ENCODE results near the gene UNC13A.

The UNC13A gene

DNA sequence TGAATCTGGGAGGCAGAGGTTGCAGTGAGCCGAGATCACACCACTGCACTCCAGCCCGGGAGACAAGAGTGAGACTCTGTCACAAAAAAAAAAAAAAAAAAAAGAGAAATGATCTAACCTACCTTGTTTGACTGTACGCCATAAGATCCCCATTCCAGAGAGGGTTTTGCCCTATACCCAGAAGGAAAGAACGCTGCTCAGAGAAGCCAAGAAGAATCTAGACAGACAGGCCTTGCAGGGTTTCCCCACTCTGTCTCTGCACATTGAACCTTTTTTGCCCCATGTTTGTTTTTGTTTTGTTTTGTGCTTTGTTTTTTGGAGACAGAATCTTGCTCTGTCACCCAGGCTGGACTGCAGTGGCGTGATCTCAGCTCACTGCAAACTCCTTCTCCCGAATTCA is 23.7 kb upstream of the UNC13A start:
- DNase-seq (ENCODE audit: extremely low spot score, insufficient read length, low read depth): no peak
- FAIRE-seq: no peak

DNA sequence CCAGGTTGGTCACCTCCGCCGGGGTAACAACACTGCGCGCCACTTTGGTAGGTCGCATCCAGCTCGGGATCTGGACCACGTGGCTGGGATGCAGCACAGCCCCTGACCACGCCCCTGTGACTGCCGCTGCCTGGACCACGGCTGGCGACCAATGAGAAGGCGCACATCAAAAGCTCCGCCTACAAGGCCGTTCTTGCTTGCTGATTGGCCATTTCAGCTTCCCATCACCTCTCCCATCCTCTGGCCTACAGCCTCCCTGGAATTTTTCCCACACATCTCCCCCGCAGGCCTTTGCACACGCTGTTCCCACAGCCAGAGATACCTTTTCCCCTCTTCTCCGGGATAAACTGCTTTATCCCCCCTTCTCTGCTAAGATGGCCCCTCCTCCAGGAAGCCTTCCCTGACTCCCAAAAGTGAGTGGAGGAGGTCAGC is 18.6 kb upstream of the UNC13A start:
- FAIRE-seq (no peak), DNase-seq (ENCODE audit: extremely low spot score, insufficient read length, low read depth) (no peak)

DNA sequence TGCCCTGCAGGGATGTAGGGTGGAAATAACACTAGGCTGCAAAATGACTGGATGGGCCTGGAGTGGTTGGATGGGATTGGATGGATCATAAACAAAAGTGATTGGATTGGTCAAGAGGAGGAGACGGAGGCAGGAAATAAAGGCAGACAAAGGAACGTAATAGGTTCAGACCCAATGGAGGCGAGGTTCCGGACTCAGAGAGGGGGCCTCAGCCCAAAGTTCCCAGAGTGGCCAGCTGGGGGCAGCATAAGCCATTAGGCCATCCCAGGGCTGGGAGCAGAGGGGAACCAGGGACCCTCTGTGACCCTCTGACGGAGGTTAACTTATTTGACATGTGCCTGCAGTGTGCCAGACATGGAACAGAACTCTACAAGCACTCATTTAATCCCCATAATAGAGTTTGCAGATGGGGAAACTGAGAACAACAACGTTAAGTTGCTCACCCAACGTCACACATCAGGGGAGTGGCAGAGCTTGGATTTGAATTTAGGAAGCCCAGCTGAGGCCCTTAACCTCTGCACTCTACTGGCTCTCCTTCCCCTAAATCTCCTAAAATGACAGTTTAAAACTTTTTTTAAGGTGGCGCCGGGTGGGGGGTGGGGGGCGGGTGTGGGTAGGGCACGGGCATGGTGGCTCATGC is 15.8 kb upstream of the UNC13A start:
- DNase-seq (ENCODE audit: extremely low spot score, insufficient read length, low read depth) (no peak), FAIRE-seq (peak; percentile 81)

DNA sequence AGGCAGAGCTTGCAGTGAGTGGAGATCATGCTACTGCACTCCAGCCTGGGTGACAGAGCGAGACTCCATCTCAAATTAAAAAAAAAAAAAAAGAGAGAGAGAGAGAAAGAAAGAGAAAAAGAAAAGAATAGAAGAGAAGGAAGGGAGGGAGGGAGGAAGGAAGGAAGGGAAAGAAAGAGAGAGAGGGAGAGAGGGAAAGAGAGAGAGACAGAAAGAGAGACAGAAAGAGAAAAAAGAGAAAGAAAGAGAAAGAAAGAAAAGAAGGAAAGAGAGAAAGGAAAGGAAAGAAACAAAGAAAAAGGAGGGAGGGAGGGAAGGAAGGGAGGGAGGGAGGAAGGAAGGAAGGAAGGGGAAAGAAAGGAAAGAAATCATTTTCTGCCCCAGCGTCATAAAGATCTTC is 7.0 kb upstream of the UNC13A start:
- DNase-seq (ENCODE audit: extremely low spot score, insufficient read length, low read depth): no peak
- FAIRE-seq: no peak

DNA sequence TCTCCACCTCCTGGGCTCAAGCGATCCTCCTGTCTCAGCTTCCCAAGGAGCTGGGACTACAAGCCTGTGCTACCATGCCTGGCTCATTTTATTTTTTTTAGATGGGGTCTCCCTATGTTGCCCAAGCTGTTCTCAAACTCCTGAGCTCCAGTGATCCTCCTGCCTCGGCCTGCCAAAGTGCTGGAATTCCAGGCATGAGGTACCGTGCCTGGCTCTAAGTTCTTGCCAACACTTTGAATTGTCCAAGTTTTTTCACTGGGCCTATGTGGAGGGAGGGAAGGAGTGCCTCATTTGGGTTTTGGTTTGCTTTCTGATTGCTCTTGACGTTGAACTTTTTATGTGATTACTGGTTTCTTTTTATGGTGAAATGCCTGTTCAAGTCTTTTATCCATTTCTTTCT is 4.4 kb upstream of the UNC13A start:
- no peak for FAIRE-seq
- DNase-seq (ENCODE audit: extremely low spot score, insufficient read length, low read depth): no peak

DNA sequence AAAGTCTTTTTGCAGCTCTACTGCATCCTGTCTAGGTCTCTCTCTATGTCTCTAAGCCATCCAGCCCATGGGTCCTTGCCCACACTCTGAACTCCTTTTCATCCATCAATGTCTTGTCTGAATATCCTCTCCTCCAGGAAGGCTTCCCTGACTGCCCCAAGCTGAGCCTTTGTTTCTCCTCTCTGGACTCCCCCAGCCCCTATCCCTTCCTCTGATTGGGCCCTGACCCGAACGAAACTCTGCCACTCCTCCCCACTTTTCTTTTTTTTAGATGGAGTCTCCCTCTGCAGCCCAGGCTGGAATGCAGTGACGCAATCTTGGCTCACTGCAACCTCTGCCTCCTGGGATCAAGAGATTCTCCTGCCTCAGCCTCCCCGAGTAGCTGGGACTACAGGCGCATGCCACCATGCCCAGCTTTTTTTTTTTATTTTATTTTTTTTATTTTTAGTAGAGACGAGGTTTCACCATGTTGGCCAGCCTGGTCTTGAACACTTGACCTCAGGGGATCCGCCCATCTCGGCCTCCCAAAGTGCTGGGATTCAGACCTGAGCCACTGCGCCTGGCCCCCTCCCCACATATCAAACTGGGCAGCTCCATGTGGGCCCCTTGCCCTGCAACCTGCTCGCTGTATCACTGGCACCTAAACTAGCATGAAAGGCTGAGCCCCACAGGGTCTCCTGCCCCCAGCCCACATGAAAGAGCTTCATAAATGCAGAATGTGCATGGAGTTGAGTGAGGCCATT is 870 bp upstream of the UNC13A start:
- DNase-seq (ENCODE audit: extremely low spot score, insufficient read length, low read depth) (no peak), FAIRE-seq (no peak)

DNA sequence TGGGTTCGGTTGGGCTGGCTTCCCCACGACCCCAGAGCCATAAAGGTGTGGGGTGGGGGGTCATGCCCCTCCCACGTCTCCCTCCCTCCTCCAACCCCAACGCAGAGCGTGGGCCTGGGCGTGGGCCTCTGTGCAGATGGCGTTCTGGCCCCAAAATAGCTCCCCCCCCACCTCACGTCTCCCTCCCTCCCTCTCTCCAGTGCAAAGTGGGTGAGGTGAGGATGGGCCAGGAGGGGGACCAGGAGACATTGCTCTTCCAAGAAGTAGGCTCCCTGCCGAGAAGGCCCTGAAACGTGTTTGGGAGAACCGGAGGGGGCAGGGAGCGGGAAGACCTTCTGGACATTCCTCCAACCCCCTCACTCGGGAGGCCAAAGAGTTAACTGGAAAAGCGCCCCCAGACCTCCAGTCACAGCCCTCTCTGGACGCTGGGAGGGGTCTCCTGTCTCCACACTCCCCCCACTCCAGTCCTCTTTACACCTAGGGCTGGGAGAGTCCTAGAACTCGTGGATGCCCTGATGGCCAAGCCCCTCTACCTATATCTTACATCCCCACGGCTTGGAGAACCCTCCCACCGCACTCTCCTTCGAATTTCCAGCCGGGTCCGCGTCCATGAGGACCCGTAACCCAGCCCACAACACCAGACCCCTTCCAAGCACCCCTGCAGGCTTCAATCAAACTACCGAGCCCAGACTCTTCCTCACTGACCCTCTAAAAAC is 855 bp downstream of the UNC13A start:
- DNase-seq (ENCODE audit: extremely low spot score, insufficient read length, low read depth) (no peak), FAIRE-seq (no peak)

DNA sequence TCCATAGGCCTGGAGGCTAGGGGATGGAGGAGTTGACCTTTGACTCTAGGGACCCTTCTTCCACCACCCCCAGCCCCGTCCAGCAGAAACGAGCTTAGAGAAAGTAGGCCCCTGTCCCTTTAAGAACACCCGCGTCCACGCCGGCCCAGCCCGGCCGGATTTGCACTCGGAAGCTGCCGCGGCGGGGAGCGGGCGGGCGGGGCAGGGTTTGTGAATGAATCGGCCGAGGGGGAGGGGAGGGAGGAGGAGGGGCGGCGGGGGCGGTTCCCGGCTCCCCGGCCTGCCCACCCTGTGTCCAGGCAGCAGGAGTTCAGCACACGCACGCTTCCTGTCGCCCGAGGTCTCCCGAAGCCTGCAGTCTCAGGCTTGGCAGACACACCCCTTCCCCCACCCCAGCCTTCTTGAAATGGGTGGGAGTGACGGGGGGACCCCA is 1.5 kb downstream of the UNC13A start:
- FAIRE-seq (no peak), DNase-seq (ENCODE audit: extremely low spot score, insufficient read length, low read depth) (no peak)

DNA sequence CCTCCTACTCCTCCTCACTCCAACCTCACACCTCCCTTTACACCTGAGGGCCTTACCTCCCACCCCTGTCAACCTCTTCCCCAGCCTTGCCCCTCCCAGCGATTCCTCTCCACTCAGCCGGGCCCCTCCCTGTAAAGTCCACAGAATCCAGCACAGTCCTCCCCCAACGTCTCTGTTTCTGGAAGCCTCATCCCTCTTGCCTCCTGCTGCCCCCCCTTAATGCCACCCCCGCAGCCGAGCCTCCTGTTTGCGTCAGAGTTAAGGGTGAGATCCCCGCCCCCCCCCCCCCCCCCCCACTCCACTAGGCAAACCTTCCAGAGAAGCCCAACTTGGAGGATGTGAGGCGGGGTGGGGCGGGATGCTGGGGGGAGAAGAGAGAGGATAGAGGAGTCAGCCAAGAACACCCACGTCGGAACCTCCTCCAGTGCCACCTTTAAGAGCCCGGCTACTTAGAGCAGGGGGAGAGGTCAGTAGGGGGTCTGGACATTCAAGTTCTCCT is 2.1 kb downstream of the UNC13A start:
- DNase-seq (ENCODE audit: extremely low spot score, insufficient read length, low read depth) (no peak), FAIRE-seq (no peak)

DNA sequence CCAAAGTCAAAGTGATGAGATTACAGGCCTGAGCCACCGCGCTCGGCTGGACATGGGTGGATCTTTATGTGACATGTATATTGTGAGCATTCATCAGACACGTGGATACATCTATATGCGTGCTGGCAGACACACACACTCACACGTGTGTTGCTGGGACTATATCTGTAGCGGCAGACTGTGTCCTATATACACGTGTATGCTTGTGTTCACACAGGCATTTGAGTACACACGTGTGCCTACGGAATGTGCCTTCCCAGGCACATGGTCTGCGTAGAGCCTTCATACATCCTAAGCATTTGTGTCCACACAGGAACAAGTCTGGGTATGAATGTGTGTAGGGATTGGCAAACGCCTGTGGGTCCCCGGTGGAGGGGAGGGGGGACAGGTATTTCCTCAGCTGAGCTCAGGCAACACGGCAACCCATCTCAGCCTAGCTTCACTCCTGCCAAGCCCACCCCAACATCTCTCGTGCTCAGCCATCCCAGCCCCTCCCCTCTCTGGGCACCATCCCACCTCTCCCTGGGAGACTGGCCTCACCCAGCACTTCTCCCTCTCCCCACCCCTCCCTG is 2.6 kb downstream of the UNC13A start:
- DNase-seq (ENCODE audit: extremely low spot score, insufficient read length, low read depth) (no peak), FAIRE-seq (no peak)

DNA sequence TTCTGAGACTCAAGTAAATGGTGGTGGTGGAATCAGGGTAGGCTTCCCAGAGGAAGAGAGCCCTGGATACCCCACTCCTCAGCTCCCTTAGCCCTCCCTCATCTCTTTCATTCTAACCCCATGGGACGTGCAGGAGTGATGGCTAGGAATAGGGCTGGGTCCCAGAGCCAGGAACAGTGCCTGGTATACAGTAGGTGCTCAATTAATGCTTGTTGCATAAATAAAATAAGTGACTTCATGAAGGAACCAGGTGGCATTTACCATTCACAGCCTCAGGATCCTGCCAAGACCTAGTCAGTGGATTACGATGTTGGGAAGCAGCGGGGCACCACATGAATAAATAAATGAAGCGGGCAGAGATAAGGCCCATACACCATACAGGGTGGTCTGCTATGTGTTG is 3.9 kb downstream of the UNC13A start:
- DNase-seq (ENCODE audit: extremely low spot score, insufficient read length, low read depth) (no peak), FAIRE-seq (no peak)

DNA sequence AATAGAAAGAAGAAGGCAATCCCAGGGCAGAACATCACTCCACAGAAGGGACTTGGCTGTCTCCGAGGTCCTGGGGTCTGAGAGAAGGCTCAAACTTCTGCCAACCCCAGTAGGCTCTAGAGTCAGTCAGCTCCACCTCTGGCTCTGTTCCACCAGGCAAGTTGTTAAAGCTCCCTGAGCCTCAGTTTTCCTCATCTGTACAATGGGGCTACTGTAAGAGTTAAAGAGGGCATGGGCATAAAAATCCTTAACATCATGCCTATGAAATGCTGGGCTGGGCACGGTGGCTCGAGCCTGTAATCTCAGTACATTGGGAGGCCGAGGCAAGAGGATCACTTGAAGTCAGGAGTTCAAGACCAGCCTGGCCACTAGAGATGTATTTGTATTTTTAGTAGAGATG is 5.1 kb downstream of the UNC13A start:
- no peak for DNase-seq (ENCODE audit: extremely low spot score, insufficient read length, low read depth)
- FAIRE-seq: no peak

DNA sequence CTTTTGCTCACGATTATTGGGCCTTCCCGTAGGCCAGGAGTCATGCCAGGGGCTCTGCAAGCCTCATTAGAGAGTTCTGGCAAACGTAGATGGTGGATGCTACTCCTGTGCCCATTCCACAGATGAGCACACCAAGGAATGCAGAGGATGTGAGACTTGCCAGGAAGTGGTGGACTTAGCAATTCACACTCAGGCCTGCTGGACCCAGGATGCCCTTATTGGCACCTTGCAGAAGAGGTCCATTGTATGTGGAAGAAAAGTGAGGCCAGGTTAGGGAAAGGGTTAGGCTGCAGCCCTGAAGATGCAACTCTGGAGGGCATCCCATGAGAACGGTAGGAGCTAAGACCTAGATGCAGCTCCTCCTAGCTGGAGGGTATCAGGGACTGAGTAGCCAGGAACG is 5.9 kb downstream of the UNC13A start:
- DNase-seq (ENCODE audit: extremely low spot score, insufficient read length, low read depth) (no peak), FAIRE-seq (no peak)

DNA sequence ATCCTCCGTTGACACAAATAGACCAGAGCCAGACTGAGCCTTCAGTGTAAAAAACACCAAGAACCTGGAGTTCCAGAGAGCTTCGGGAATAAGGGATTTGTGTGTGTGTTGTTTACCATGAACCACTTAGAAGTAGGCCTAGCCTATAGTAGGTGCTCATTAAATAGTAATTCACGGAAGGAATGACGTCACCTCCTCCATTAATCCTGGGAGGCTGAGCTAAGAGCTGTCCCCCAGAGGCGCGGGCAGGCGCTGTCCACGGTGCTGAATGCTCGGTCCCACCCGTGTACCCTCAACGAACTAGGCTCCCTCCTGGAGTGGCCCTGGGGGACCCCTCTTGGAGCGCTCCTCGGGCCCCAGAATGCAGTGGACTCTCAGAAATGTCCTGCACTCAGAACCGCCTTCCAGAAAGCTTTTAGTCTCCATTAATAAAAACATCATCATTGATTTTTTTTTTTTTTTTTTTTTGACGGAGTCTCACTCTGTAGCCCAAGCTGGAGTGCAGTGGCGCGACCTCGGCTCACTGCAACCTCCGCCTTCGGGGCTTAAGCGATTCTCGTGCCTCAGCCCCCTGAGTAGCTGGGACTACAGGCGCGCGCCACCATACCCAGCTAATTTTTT is 6.5 kb downstream of the UNC13A start:
- FAIRE-seq (no peak), DNase-seq (ENCODE audit: extremely low spot score, insufficient read length, low read depth) (no peak)

DNA sequence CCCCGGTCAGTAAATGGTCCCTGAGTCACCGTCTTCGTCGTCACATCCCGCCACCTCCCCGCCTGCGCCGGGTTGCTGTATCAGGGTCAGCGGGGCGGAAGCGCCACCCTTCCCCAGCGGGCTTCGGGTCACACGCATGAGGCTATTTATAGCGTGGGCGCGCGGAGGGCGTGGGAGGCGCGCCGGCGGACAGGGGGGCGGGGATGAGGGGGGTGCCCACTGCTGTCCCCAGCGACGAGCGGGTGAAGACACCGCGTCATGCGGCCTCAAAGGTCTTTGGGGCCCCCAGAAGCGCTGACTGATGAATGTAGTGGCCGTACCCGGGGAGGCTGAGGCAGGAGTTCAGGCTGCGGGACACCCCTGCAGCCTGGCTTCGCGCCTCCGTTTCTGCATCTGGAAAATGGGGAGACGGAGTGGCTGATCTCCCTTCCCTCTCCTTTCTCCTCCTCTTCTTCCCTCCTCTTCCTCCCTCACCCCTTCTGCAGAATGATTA is 7.9 kb downstream of the UNC13A start:
- FAIRE-seq: peak; percentile 75
- peak; percentile 73 for DNase-seq (ENCODE audit: extremely low spot score, insufficient read length, low read depth)

DNA sequence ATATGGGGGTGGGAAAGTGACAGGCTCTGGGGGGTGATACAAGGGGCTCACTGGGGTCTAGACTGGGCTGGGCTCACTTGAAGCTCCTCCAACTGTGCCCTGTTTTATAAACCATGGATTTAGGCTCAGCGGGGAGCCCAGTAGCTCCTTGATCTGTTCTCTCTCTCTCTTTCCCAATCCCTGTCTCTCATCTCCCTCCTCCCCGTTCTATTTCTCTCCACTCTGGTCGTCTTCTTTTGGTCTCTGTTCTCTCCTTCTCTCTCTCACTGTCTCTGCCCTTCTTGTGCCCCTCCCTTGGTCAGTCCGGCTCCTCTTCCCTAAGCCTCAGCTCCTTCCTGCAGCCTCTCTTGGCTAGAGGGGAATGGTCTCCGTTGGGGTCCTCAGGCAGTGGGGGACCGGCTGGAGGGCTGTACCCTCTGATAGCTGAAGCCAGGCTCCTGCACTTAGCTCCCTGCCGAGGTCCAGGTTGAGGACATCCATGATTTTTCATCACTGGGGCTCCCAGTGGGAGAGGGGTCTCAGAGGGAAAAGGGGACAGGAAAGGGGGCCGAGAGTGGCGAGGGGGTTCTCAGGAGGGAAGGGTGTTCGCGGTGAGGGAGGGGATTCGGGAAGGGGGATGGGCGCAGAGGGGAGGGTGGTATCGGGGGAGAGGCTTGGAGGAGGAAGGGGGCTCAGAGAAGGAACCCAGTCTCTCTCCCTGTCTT is 8.5 kb downstream of the UNC13A start:
- DNase-seq (ENCODE audit: extremely low spot score, insufficient read length, low read depth) (no peak), FAIRE-seq (no peak)

DNA sequence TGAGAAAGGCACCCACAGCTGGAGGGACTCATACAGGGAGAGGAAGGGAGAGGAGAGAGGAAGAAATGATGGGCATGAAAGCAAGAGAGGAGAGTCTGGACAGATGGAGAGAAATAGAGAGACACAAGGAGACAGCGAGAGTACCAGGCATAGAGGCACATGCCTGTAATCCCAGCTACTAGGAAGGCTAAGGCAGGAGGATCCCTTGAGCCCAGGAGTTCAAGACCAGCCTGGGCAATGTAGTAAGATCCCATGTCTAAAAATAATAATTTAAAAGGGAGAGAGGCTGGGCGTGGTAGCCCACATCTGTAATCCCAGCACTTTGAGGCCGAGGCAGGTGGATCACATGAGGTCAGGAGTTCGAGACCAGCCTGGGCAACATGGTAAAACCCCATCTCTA is 9.3 kb downstream of the UNC13A start:
- no peak for DNase-seq (ENCODE audit: extremely low spot score, insufficient read length, low read depth)
- no peak for FAIRE-seq

DNA sequence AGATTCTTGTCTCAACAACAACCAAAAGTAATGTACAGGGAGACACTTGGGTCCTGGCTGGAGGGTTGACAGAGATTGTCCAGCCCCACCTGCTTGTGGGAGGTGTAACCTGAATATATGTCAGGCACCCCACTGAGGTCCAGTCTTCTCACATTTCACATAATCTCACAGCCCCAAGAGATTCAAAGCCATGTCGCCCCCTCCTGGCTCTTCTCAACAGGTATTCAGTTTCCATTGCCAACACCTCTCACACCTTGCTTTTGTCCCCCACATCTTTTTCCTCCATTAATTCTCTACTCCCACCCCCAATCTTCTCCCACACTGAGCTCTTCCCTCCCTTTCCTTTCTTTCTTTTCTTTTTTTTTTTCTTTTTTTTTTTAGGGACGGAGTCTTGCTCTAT is 11.2 kb downstream of the UNC13A start:
- DNase-seq (ENCODE audit: extremely low spot score, insufficient read length, low read depth) (no peak), FAIRE-seq (no peak)

DNA sequence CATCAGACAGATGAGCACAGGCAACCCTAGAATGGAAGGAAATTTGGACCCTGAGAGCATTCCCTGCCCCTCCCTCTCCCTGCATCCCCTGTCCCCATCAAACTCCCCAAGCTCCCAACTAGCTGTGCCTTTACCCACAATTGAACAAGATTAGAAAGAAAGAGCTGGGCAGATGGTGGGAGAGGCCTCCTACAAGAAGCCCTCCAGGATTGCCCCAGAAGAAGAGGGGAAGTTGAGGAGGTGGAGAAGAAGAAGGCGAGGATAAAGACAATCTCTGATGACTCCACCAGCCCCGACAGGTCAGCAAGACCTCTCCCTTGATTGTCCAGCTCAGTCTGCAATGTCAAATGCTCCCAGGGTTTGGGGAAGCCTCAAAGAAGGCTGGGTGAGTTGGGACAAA is 11.9 kb downstream of the UNC13A start:
- FAIRE-seq (no peak), DNase-seq (ENCODE audit: extremely low spot score, insufficient read length, low read depth) (no peak)

All from GM18507 (cell line).